Suprapubic skin (tissue), 4 donors: ENCODE data around the gene GARIN5A. TPM values are rescaled to one million over a fixed set of nuclear protein-coding genes. Genes with fewer than 3 reads are reported as not detected.

ENCODE experiments used
- DNase-seq, 2 donors: peaks; one replicate each; pipeline ENCODE4 v3.0.0-alpha.2; 2019; ENCODE audit warnings: low spot score in 2 of 2
- H3K27ac ChIP-seq: fragments of 200-600 bp; sonication (generic); one replicate; pipeline ENCODE4 v1.5.1; 2019
- H3K27me3 ChIP-seq: fragments of 200-600 bp; sonication (generic); one replicate; pipeline ENCODE4 v1.5.1; 2019
- H3K36me3 ChIP-seq: fragments of 200-600 bp; sonication (generic); one replicate; pipeline ENCODE4 v1.5.1; 2019
- H3K4me1 ChIP-seq: fragments of 200-600 bp; sonication (generic); one replicate; pipeline ENCODE4 v1.5.1; 2019
- H3K4me3 ChIP-seq: fragments of 200-600 bp; sonication (generic); one replicate; pipeline ENCODE4 v1.5.1; 2019; ENCODE audit warnings: mild to moderate bottlenecking
- H3K9me3 ChIP-seq: fragments of 200-600 bp; sonication (generic); one replicate; pipeline ENCODE4 v1.5.1; 2019
- EP300 ChIP-seq: sonication (generic); formaldehyde crosslinking; IDR thresholded peaks from one replicate; pipeline ENCODE4 v1.6.1; 2017; ENCODE audit warnings: antibody characterized with exemption
- POLR2A ChIP-seq, 2 donors: fragments of 450-650 bp; IDR thresholded peaks; one replicate each; pipeline ENCODE4 v1.6.1; 2017; ENCODE audit warnings: antibody characterized with exemption in 2 of 2, mild to moderate bottlenecking in 2 of 2, moderate library complexity in 2 of 2
- POLR2AphosphoS5 ChIP-seq, 3 donors: sonication (generic); formaldehyde crosslinking; IDR thresholded peaks; one replicate each; pipeline ENCODE4 v1.6.1; 2017; ENCODE audit warnings: antibody characterized with exemption in 3 of 3
- WGBS: methylation state at CpG from one replicate; pipeline ENCODE4 v1.1.5; 2018; 5-methylcytosine and 5-hydroxymethylcytosine counted together
- total RNA-seq, 4 donors: library from RNA; depleted of rRNA; stranded (reverse); fragments of >200 nt; gene quantifications; one replicate each; pipeline ENCODE4 v1.1.0, GENCODE V29; 2016
- TF ChIP-seq, protein P1 (sequence below), 2 donors: fragments of 200-600 bp in 1 of 2; fragments of 450-650 bp in 1 of 2; sonication (generic) in 1 of 2; IDR thresholded peaks; one replicate each; pipeline ENCODE4 v1.5.1; 2016 to 2019; ENCODE audit warnings: antibody characterized with exemption in 2 of 2, mild to moderate bottlenecking in 1 of 2, moderate library complexity in 1 of 2

GARIN5A gene
- total RNA-seq, 4 donors from 2014 or later, result 3.9 to 5.0 (median 4.2) TPM; not detected in 1

DNA sequence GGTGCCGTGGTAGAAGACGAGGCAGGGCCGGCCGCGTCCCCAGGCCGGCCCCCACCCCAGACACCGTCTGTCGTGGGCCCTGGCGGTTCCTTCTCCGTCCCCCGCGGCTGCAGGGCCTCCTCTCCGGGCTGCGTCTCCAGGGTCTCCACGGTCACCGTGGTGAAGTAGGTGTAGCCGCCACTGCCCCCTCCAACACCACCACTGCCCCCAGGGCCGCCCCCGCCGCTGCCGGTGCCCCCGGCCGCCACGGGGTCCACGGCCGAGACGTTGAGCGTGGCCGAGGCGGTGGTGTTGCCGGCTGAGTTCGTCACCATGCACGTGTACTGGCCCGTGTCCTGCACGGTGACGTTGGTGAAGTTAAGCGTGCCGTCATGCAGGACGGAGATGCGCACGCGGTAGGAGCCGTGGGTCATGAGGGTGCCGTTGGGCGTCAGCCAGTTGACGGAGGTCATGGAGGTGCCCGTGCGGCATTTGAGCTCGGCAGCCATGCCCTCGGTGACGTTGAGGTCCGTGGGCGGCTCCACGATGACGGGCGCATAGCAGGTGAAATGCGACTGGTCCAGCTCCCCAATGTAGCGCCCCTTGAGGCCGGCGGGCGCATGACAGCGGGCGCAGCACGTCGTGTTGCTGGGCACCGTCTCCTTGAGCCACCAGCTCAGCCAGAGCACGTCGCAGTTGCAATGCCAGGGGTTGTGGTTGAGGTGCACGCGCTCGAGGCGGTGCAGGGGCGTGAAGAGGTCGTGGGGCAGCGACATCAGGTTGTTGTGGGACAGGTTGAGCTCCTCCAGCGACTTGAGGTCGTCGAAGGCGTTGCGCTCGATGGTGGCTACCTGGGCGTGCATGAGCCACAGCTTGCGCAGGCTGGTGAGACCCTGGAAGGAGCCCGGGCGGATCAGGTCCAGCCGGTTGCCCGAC, 41.7 kb upstream of the GARIN5A start:
- WGBS, result 96% methylated on average over 61 of the region's 87 CpGs
- TF ChIP-seq, protein P1, sequence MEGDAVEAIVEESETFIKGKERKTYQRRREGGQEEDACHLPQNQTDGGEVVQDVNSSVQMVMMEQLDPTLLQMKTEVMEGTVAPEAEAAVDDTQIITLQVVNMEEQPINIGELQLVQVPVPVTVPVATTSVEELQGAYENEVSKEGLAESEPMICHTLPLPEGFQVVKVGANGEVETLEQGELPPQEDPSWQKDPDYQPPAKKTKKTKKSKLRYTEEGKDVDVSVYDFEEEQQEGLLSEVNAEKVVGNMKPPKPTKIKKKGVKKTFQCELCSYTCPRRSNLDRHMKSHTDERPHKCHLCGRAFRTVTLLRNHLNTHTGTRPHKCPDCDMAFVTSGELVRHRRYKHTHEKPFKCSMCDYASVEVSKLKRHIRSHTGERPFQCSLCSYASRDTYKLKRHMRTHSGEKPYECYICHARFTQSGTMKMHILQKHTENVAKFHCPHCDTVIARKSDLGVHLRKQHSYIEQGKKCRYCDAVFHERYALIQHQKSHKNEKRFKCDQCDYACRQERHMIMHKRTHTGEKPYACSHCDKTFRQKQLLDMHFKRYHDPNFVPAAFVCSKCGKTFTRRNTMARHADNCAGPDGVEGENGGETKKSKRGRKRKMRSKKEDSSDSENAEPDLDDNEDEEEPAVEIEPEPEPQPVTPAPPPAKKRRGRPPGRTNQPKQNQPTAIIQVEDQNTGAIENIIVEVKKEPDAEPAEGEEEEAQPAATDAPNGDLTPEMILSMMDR (IDR thresholded peaks at IDR 0.05), result no peak
- TF ChIP-seq POLR2A (IDR thresholded peaks at IDR 0.05), result no peak
- no peak for TF ChIP-seq POLR2AphosphoS5 (IDR thresholded peaks at IDR 0.05)
- no peak for TF ChIP-seq EP300
- Histone ChIP-seq H3K27ac (no peak overlapping the region), H3K9me3 (no peaks in the 10 kb centered on the region), H3K27me3 (no peaks in the 10 kb centered on the region), H3K36me3 (no peaks in the 10 kb centered on the region), H3K4me1 (no peaks in the 10 kb centered on the region), H3K4me3 (no peak overlapping the region)
- DNase-seq, result peak in 1 of 2 donors; percentile 69

DNA sequence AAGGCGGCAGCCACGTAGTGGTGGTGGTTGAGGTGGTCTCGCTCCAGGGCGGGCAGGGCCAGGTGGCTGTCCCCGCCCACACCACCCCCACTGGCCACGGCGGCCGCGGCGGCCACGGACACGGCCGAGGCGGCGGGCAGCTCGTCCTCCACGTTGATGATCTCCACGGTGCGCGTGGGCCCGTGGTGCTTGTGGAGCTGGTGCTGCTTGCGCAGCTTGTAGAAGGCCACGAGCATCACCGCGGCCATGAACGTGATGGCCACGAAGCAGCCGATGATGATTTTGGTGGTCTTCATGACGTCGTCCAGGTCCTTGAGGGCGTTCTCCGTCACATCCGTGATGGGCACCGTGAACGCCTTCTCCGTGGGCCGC, 41.0 kb upstream of the GARIN5A start:
- TF ChIP-seq, protein P1 (IDR thresholded peaks at IDR 0.05), result no peak
- TF ChIP-seq EP300, result no peak
- TF ChIP-seq POLR2A (IDR thresholded peaks at IDR 0.05), result no peak
- TF ChIP-seq POLR2AphosphoS5 (IDR thresholded peaks at IDR 0.05), result no peak
- H3K9me3 ChIP-seq, result no peaks in the 10 kb centered on the region
- H3K27me3 ChIP-seq, result no peaks in the 10 kb centered on the region
- H3K27ac ChIP-seq, result no peak overlapping the region
- DNase-seq, result peak in 1 of 2 donors; percentile 72
- H3K4me1 ChIP-seq, result no peaks in the 10 kb centered on the region
- H3K36me3 ChIP-seq, result no peaks in the 10 kb centered on the region
- no peak overlapping the region for H3K4me3 ChIP-seq
- whole genome bisulfite sequencing, result 98% methylated on average over 17 of the region's 37 CpGs

DNA sequence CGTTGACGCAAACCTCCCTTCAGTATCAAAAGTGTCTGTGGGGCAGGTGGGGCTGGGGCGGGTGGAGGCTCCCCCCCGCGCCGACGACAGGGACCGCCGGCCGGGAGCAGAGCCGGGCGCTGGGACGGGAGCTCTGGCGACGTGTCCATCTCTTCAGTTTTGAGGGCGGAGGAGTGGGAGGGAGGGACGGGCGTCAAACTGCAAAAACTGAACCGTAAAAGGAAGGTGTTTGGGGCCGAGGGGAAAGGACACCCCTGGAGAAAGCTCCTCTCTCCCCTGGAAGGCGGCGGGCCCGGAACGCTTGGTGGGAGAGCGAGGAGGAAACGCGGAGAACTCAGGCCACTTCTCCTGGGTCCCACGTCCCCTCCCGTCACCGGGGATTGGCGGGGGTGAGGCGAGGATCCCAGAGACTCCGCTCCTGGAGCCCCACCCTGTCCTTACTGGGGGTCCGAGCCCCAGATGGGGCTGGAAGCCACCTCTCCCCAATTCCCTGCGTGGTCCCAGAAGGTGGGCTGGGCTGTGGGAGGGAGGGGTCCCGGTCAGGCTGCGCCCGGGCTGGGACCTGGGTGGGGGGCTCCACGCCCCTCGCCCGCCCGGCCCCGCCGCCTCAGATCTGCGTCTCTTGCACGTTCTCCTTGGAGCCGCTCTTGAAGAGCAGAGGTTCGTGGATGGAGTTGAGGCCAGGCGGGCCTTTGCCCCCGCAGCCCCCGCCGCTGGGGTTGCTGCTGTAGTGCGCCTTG, 40.5 kb upstream of the GARIN5A start:
- Histone ChIP-seq H3K36me3 (no peaks in the 10 kb centered on the region), H3K4me3 (no peak overlapping the region), H3K4me1 (no peaks in the 10 kb centered on the region), H3K27me3 (no peaks in the 10 kb centered on the region), H3K27ac (no peak overlapping the region), H3K9me3 (no peaks in the 10 kb centered on the region)
- 43% methylated on average over 30 of the region's 53 CpGs for WGBS
- TF ChIP-seq, protein P1 (IDR thresholded peaks at IDR 0.05), result no peak
- TF ChIP-seq POLR2AphosphoS5 (IDR thresholded peaks at IDR 0.05) (no peak), POLR2A (IDR thresholded peaks at IDR 0.05) (no peak), EP300 (no peak)
- DNase-seq, result peak in 1 of 2 donors; percentile 65

GRCh38 chr19:50516456-50516855, 39.8 kb upstream of the GARIN5A start:
- no peaks in the 10 kb centered on the region for H3K27me3 ChIP-seq
- no peak overlapping the region for H3K4me3 ChIP-seq
- WGBS, result 41% methylated on average over 12 of the region's 12 CpGs
- TF ChIP-seq EP300 (no peak), POLR2A (IDR thresholded peaks at IDR 0.05) (no peak), POLR2AphosphoS5 (IDR thresholded peaks at IDR 0.05) (no peak)
- TF ChIP-seq, protein P1 (IDR thresholded peaks at IDR 0.05), result no peak
- peaks cover 4% of the 10 kb centered on the region for H3K4me1 ChIP-seq
- H3K9me3 ChIP-seq, result no peaks in the 10 kb centered on the region
- peak in 1 of 2 donors; percentile 44 for DNase-seq
- no peaks in the 10 kb centered on the region for H3K36me3 ChIP-seq
- H3K27ac ChIP-seq, result no peak overlapping the region

DNA sequence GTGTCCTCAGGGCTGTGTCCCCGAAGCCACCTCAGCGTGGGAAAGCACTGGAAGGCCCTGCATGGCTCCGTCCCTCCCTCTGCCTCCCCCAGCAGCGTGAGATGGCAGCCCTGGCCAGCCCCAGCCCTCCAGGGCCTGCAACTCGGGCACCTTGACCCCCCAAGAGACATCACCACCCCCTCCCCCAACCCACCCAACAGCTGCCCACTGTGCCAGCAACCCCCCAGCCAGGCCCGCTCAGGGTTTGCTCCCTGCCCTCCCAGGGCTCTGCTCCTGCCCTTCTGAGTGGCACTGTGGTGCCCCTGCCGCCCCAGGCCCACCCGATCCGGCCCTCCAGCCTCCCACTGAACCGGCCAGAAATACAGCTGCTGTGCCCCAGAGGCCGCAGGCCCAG, 38.5 kb upstream of the GARIN5A start:
- no peaks in the 10 kb centered on the region for H3K27me3 ChIP-seq
- H3K4me1 ChIP-seq, result peaks cover 14% of the 10 kb centered on the region
- no peaks in the 10 kb centered on the region for H3K9me3 ChIP-seq
- WGBS, result 77% methylated on average over 7 of the region's 11 CpGs
- H3K27ac ChIP-seq, result no peak overlapping the region
- TF ChIP-seq, protein P1 (IDR thresholded peaks at IDR 0.05), result no peak
- TF ChIP-seq POLR2A (IDR thresholded peaks at IDR 0.05) (no peak), EP300 (no peak), POLR2AphosphoS5 (IDR thresholded peaks at IDR 0.05) (no peak)
- DNase-seq, result peak in 1 of 2 donors; percentile 65
- H3K36me3 ChIP-seq, result no peaks in the 10 kb centered on the region
- no peak overlapping the region for H3K4me3 ChIP-seq
